Stimulated activated naive B cell treated with anti-CD40 and anti-IgM and Interleukin-4, amounts not matched to agents 10 μg/mL and 1 μg/mL and 100 μg/mL, for 72 hours (primary cell): ENCODE results near the gene BTBD9.
A peak's percentile ranks its signal among the peaks of the same experiment; 100 is the strongest.

Experiments used
- ATAC-seq, 2 donors: fragments of 150-1000 bp; cut with Tn5 transposase; replicated peaks; 2 replicates each; pipeline ENCODE4 v1.10.0; 2021; ENCODE audit warnings: moderate library complexity in 1 of 2
- DNase-seq: peaks from one replicate; pipeline ENCODE4 v3.0.0; 2021
- H3K27ac Mint-ChIP-seq: one replicate; pipeline ENCODE4 v1.8.0; 2022; ENCODE audit warnings: mild to moderate bottlenecking, mixed read lengths
- H3K27me3 Mint-ChIP-seq, 2 donors: one replicate each; pipeline ENCODE4 v1.8.0; 2022; ENCODE audit warnings: mixed read lengths in 2 of 2
- H3K36me3 Mint-ChIP-seq, 2 donors: one replicate each; pipeline ENCODE4 v1.8.0; 2022; ENCODE audit warnings: mixed read lengths in 2 of 2, mild to moderate bottlenecking in 1 of 2
- H3K4me1 Mint-ChIP-seq, 2 donors: one replicate each; pipeline ENCODE4 v1.8.0; 2022; ENCODE audit warnings: mixed read lengths in 2 of 2, mild to moderate bottlenecking in 1 of 2
- H3K4me3 Mint-ChIP-seq, 2 donors: one replicate each; pipeline ENCODE4 v1.8.0; 2022; ENCODE audit warnings: mild to moderate bottlenecking in 2 of 2, mixed read lengths in 2 of 2, moderate library complexity in 1 of 2
- H3K9me3 Mint-ChIP-seq, 2 donors: one replicate each; pipeline ENCODE4 v1.8.0; 2022; ENCODE audit warnings: mixed read lengths in 2 of 2, mild to moderate bottlenecking in 1 of 2

BTBD9 gene

GRCh38 chr6:38671885-38672467 lies 32.2 kb upstream of the BTBD9 start:
- Mint-ChIP-seq H3K4me3 (no peak overlapping the region), H3K4me1 (peaks cover 28 to 45% of the 10 kb centered on the region in 2 donors), H3K9me3 (peaks cover 3 to 4% of the 10 kb centered on the region in 2 donors), H3K27ac (peak overlapping the region; percentile 65), H3K36me3 (peaks cover 33 to 35% of the 10 kb centered on the region in 2 donors), H3K27me3 (no peaks in the 10 kb centered on the region)
- peak; percentile 37 for DNase-seq
- ATAC-seq, result peak; percentile 85 to 89

GRCh38 chr6:38658418-38659167 lies 18.9 kb upstream of the BTBD9 start:
- Mint-ChIP-seq H3K9me3 (no peaks in the 10 kb centered on the region), H3K4me3 (no peak overlapping the region), H3K27me3 (no peaks in the 10 kb centered on the region), H3K4me1 (peaks cover 0 to 3% of the 10 kb centered on the region in 2 donors), H3K27ac (no peak overlapping the region), H3K36me3 (peaks cover 14 to 24% of the 10 kb centered on the region in 2 donors)
- no peak for DNase-seq
- no peak for ATAC-seq

- peaks cover 14 to 19% of the 10 kb centered on the region in 2 donors for H3K36me3 Mint-ChIP-seq
- no peak overlapping the region for H3K4me3 Mint-ChIP-seq
- ATAC-seq, result no peak
Measured at GRCh38 chr6:38656896-38657295, 17.2 kb upstream of the BTBD9 start.

GRCh38 chr6:38654263-38654662 lies 14.5 kb upstream of the BTBD9 start:
- Mint-ChIP-seq H3K9me3 (no peaks in the 10 kb centered on the region), H3K4me3 (no peak overlapping the region), H3K27me3 (no peaks in the 10 kb centered on the region), H3K27ac (no peak overlapping the region), H3K4me1 (peaks cover 0 to 6% of the 10 kb centered on the region in 2 donors), H3K36me3 (peaks cover 11 to 33% of the 10 kb centered on the region in 2 donors)
- no peak for DNase-seq
- ATAC-seq, result no peak

More at GRCh38 chr6:38656896-38657295, 17.2 kb upstream of the BTBD9 start:
- peaks cover 0 to 6% of the 10 kb centered on the region in 2 donors for H3K4me1 Mint-ChIP-seq
- no peaks in the 10 kb centered on the region for H3K9me3 Mint-ChIP-seq
- no peak for DNase-seq
- no peaks in the 10 kb centered on the region for H3K27me3 Mint-ChIP-seq
- no peak overlapping the region for H3K27ac Mint-ChIP-seq

- Mint-ChIP-seq H3K36me3 (peaks cover 12 to 25% of the 10 kb centered on the region in 2 donors), H3K4me3 (no peak overlapping the region), H3K27ac (no peak overlapping the region), H3K9me3 (no peaks in the 10 kb centered on the region), H3K4me1 (peaks cover 0 to 11% of the 10 kb centered on the region in 2 donors), H3K27me3 (no peaks in the 10 kb centered on the region)
- no peak for DNase-seq
- no peak for ATAC-seq
Measured at GRCh38 chr6:38651121-38651784, 11.5 kb upstream of the BTBD9 start.

GRCh38 chr6:38650207-38650752 lies 10.6 kb upstream of the BTBD9 start:
- DNase-seq (no peak), ATAC-seq (no peak)
- H3K9me3 Mint-ChIP-seq, result no peaks in the 10 kb centered on the region
- peaks cover 12 to 25% of the 10 kb centered on the region in 2 donors for H3K36me3 Mint-ChIP-seq
- H3K4me3 Mint-ChIP-seq, result no peak overlapping the region
- peaks cover 0 to 11% of the 10 kb centered on the region in 2 donors for H3K4me1 Mint-ChIP-seq
- no peaks in the 10 kb centered on the region for H3K27me3 Mint-ChIP-seq
- no peak overlapping the region for H3K27ac Mint-ChIP-seq

GRCh38 chr6:38649744-38650143 lies 10.0 kb upstream of the BTBD9 start:
- DNase-seq (no peak), ATAC-seq (no peak)
- H3K4me3 Mint-ChIP-seq, result no peak overlapping the region
- no peak overlapping the region for H3K27ac Mint-ChIP-seq
- H3K27me3 Mint-ChIP-seq, result no peaks in the 10 kb centered on the region
- H3K36me3 Mint-ChIP-seq, result peaks cover 12 to 25% of the 10 kb centered on the region in 2 donors
- no peaks in the 10 kb centered on the region for H3K9me3 Mint-ChIP-seq
- peaks cover 0 to 11% of the 10 kb centered on the region in 2 donors for H3K4me1 Mint-ChIP-seq

GRCh38 chr6:38648629-38649028 lies 8.9 kb upstream of the BTBD9 start:
- ATAC-seq, result no peak
- H3K4me1 Mint-ChIP-seq, result peaks cover 0 to 9% of the 10 kb centered on the region in 2 donors
- H3K27me3 Mint-ChIP-seq, result no peaks in the 10 kb centered on the region
- no peak overlapping the region for H3K4me3 Mint-ChIP-seq
- no peak overlapping the region for H3K27ac Mint-ChIP-seq
- DNase-seq, result no peak
- H3K9me3 Mint-ChIP-seq, result no peaks in the 10 kb centered on the region
- peaks cover 8 to 24% of the 10 kb centered on the region in 2 donors for H3K36me3 Mint-ChIP-seq

GRCh38 chr6:38646166-38646878 lies 6.6 kb upstream of the BTBD9 start:
- no peak for DNase-seq

GRCh38 chr6:38644951-38645350 lies 5.2 kb upstream of the BTBD9 start:
- H3K27me3 Mint-ChIP-seq, result no peaks in the 10 kb centered on the region
- no peak for DNase-seq
- H3K4me1 Mint-ChIP-seq, result peaks cover 13 to 14% of the 10 kb centered on the region in 2 donors
- H3K9me3 Mint-ChIP-seq, result no peaks in the 10 kb centered on the region
- H3K4me3 Mint-ChIP-seq, result no peak overlapping the region
- H3K36me3 Mint-ChIP-seq, result peaks cover 4 to 13% of the 10 kb centered on the region in 2 donors
- no peak overlapping the region for H3K27ac Mint-ChIP-seq
- no peak for ATAC-seq

More at GRCh38 chr6:38646166-38646878, 6.6 kb upstream of the BTBD9 start:
- no peak for ATAC-seq
- Mint-ChIP-seq H3K4me1 (peaks cover 6 to 8% of the 10 kb centered on the region in 2 donors), H3K4me3 (no peak overlapping the region), H3K27me3 (no peaks in the 10 kb centered on the region), H3K9me3 (no peaks in the 10 kb centered on the region), H3K36me3 (peaks cover 9 to 25% of the 10 kb centered on the region in 2 donors), H3K27ac (no peak overlapping the region)

GRCh38 chr6:38640216-38640909 lies 634 bp upstream of the BTBD9 start:
- H3K4me3 Mint-ChIP-seq, result peak overlapping the region; percentile 91 to 93
- ATAC-seq, result peak in 1 of 2 donors; percentile 22
- peak overlapping the region; percentile 98 for H3K27ac Mint-ChIP-seq
- H3K27me3 Mint-ChIP-seq, result no peaks in the 10 kb centered on the region
- H3K36me3 Mint-ChIP-seq, result peaks cover 1 to 7% of the 10 kb centered on the region in 2 donors
- peaks cover 29 to 36% of the 10 kb centered on the region in 2 donors for H3K4me1 Mint-ChIP-seq
- DNase-seq, result no peak
- no peaks in the 10 kb centered on the region for H3K9me3 Mint-ChIP-seq

- Mint-ChIP-seq H3K4me1 (peaks cover 31 to 48% of the 10 kb centered on the region in 2 donors), H3K4me3 (peak overlapping the region; percentile 91 to 93)
Measured at GRCh38 chr6:38638941-38639497, 710 bp downstream of the BTBD9 start.

GRCh38 chr6:38637756-38638155 lies 2.0 kb downstream of the BTBD9 start:
- H3K27ac Mint-ChIP-seq, result peak overlapping the region; percentile 60

More at GRCh38 chr6:38638941-38639497, 710 bp downstream of the BTBD9 start:
- DNase-seq (peak; percentile 34), ATAC-seq (peak; percentile 59 to 67)
- Mint-ChIP-seq H3K36me3 (peaks cover 1 to 7% of the 10 kb centered on the region in 2 donors), H3K9me3 (no peaks in the 10 kb centered on the region), H3K27ac (peak overlapping the region; percentile 98), H3K27me3 (no peaks in the 10 kb centered on the region)

More at GRCh38 chr6:38637756-38638155, 2.0 kb downstream of the BTBD9 start:
- no peak overlapping the region for H3K4me3 Mint-ChIP-seq
- peaks cover 0 to 7% of the 10 kb centered on the region in 2 donors for H3K36me3 Mint-ChIP-seq
- H3K9me3 Mint-ChIP-seq, result no peaks in the 10 kb centered on the region
- ATAC-seq (no peak), DNase-seq (no peak)
- H3K4me1 Mint-ChIP-seq, result peaks cover 35 to 51% of the 10 kb centered on the region in 2 donors
- H3K27me3 Mint-ChIP-seq, result no peaks in the 10 kb centered on the region
